A549 treated with GW870086 at 1 μM for 4 hours (cell line): ENCODE results near the gene OTOL1. TPM values are rescaled to one million over a fixed set of nuclear protein-coding genes. Genes with fewer than 3 reads are reported as not detected.

Source experiments
- total RNA-seq: library from RNA; stranded (reverse); fragments of 200-300 nt; extraction: Qiagen RNA extraction; gene quantifications from 5 replicates; pipeline ENCODE4 v1.2.3, GENCODE V29; 2022; ENCODE audit warnings: low read depth

The OTOL1 gene
- total RNA-seq, result not detected in 5 replicates

GRCh38 chr3:161496508-161496907 lies at the start of gene OTOL1:
TSS of gene OTOL1 (plus strand) at chr3:161496808. CDS start at chr3:161496808, 0 bp downstream.

Other genes with a start within 250 kb of the OTOL1 start
- 0.10 TPM in 1 of 5 replicates, not detected in the others for gene SPTSSB, start 125.3 kb upstream of the OTOL1 start, total RNA-seq